ENCODE measurements around the gene PARS2.

Gene PARS2

GRCh38 chr1:54788459-54788858, 24.1 kb upstream of the PARS2 start:
- Histone ChIP-seq H3K9me3 (ENCODE audit: severe bottlenecking) (no peaks in the 10 kb centered on the region), H3K4me3 (ENCODE audit: low read depth, low read length) (no peak overlapping the region), H3K36me3 (no peaks in the 10 kb centered on the region), H3K27ac (no peak overlapping the region), H3K27me3 (ENCODE audit: insufficient read depth, low read depth, severe bottlenecking) (no peaks in the 10 kb centered on the region)
- TF ChIP-seq CTCF (IDR thresholded peaks at IDR 0.05; ENCODE audit: low read depth, low read length) = no peak
- DNase-seq = no peak

- H3K9me3 ChIP-seq (ENCODE audit: severe bottlenecking) = no peaks in the 10 kb centered on the region
- TF ChIP-seq CTCF (IDR thresholded peaks at IDR 0.05; ENCODE audit: low read depth, low read length) = no peak
- no peaks in the 10 kb centered on the region for H3K27me3 ChIP-seq (ENCODE audit: insufficient read depth, low read depth, severe bottlenecking)
- H3K4me3 ChIP-seq (ENCODE audit: low read depth, low read length) = no peak overlapping the region
- H3K27ac ChIP-seq = no peak overlapping the region
- DNase-seq = no peak
- H3K36me3 ChIP-seq = no peaks in the 10 kb centered on the region
Measured at GRCh38 chr1:54787604-54788003, 23.3 kb upstream of the PARS2 start.

- no peaks in the 10 kb centered on the region for H3K9me3 ChIP-seq (ENCODE audit: severe bottlenecking)
- H3K27ac ChIP-seq = no peak overlapping the region
- no peaks in the 10 kb centered on the region for H3K36me3 ChIP-seq
- TF ChIP-seq CTCF (IDR thresholded peaks at IDR 0.05; ENCODE audit: low read depth, low read length) = no peak
- DNase-seq = no peak
- no peaks in the 10 kb centered on the region for H3K27me3 ChIP-seq (ENCODE audit: insufficient read depth, low read depth, severe bottlenecking)
- no peak overlapping the region for H3K4me3 ChIP-seq (ENCODE audit: low read depth, low read length)
Measured at GRCh38 chr1:54786778-54787177, 22.5 kb upstream of the PARS2 start.

- no peak for TF ChIP-seq CTCF (IDR thresholded peaks at IDR 0.05; ENCODE audit: low read depth, low read length)
- DNase-seq = no peak
- Histone ChIP-seq H3K36me3 (no peaks in the 10 kb centered on the region), H3K9me3 (ENCODE audit: severe bottlenecking) (no peaks in the 10 kb centered on the region), H3K27me3 (ENCODE audit: insufficient read depth, low read depth, severe bottlenecking) (no peaks in the 10 kb centered on the region), H3K4me3 (ENCODE audit: low read depth, low read length) (no peak overlapping the region), H3K27ac (no peak overlapping the region)
Measured at GRCh38 chr1:54784066-54784465, 19.7 kb upstream of the PARS2 start.

- no peaks in the 10 kb centered on the region for H3K27me3 ChIP-seq (ENCODE audit: insufficient read depth, low read depth, severe bottlenecking)
- H3K4me3 ChIP-seq (ENCODE audit: low read depth, low read length) = no peak overlapping the region
- no peaks in the 10 kb centered on the region for H3K9me3 ChIP-seq (ENCODE audit: severe bottlenecking)
- TF ChIP-seq CTCF (IDR thresholded peaks at IDR 0.05; ENCODE audit: low read depth, low read length) = no peak
- no peak for DNase-seq
- H3K36me3 ChIP-seq = no peaks in the 10 kb centered on the region
- H3K27ac ChIP-seq = no peak overlapping the region
Measured at GRCh38 chr1:54782588-54782987, 18.3 kb upstream of the PARS2 start.

GRCh38 chr1:54782156-54782555, 17.8 kb upstream of the PARS2 start:
- TF ChIP-seq CTCF (IDR thresholded peaks at IDR 0.05; ENCODE audit: low read depth, low read length) = no peak
- H3K36me3 ChIP-seq = no peaks in the 10 kb centered on the region
- no peak overlapping the region for H3K27ac ChIP-seq
- no peaks in the 10 kb centered on the region for H3K27me3 ChIP-seq (ENCODE audit: insufficient read depth, low read depth, severe bottlenecking)
- no peaks in the 10 kb centered on the region for H3K9me3 ChIP-seq (ENCODE audit: severe bottlenecking)
- no peak for DNase-seq
- no peak overlapping the region for H3K4me3 ChIP-seq (ENCODE audit: low read depth, low read length)
